Right cardiac atrium (tissue), 5 donors: ENCODE measurements around the gene APOL5. TPM values are rescaled to one million over a fixed set of nuclear protein-coding genes. Genes with fewer than 3 reads are reported as not detected.
A peak's percentile ranks its signal among the peaks of the same experiment; 100 is the strongest.

Source experiments
- ATAC-seq, 2 donors: fragments of 200-7000 bp; cut with Tn5 transposase; one replicate each; pipeline versions ENCODE4 v1.8.0 to v1.9.1; 2020; ENCODE audit warnings: moderate library complexity in 2 of 2, mild to moderate bottlenecking in 1 of 2
- DNase-seq, 3 donors: peaks; one replicate each; pipeline ENCODE4 v3.0.0-alpha.2; 2020
- H3K27ac ChIP-seq: one replicate; pipeline ENCODE4 v1.5.1; 2013; ENCODE audit warnings: mild to moderate bottlenecking, low read length, control low read depth, moderate library complexity
- H3K27me3 ChIP-seq: one replicate; pipeline ENCODE4 v1.6.1; 2013; ENCODE audit not compliant: control insufficient read depth, insufficient read depth
- H3K4me1 ChIP-seq: one replicate; pipeline ENCODE4 v1.6.1; 2013; ENCODE audit warnings: low read length; ENCODE audit not compliant: control insufficient read depth, insufficient read depth
- H3K4me3 ChIP-seq: one replicate; pipeline ENCODE4 v1.5.1; 2013; ENCODE audit warnings: low read length, control low read depth
- H3K9me3 ChIP-seq: one replicate; pipeline ENCODE4 v1.6.1; 2013; ENCODE audit warnings: low read length; ENCODE audit not compliant: control insufficient read depth
- WGBS: extraction: QIAGEN DNeasy Blood & Tissue Kit; methylation state at CpG from one replicate; pipeline ENCODE4 v1.1.7; 2013; 5-methylcytosine and 5-hydroxymethylcytosine counted together
- intact Hi-C, 4 donors: fragments of 100-400 bp; cut with DNase I; formaldehyde crosslinking; loops; one replicate each; pipeline versions ENCODE4 v1.11.0 to v1.14.0; 2022 to 2023
- polyA plus RNA-seq: library from polyadenylated mRNA; stranded (reverse); fragments of 200-250 nt; gene quantifications from one replicate; pipeline ENCODE4 v1.2.3, GENCODE V29; 2013
- total RNA-seq, 4 donors: library from RNA; stranded (reverse); fragmentation: NEBNext Ultra II Directional; extraction: Animal tissue kit (Norgen Biotek cat#: 25700); gene quantifications; one replicate each; pipeline ENCODE4 v1.2.1, GENCODE V29; 2021
- donor health status: healthy with polysubstance abuse.
- donor health status: DM: no; HTN: yes; CAD: no.
- donor health status: DM: no; HTN: no; CAD: no.
- donor health status: DM: no; HTN: yes; CAD: no; lungs with severe emphysema.
- donor health status: DM: yes; HTN: yes; CAD: no.

Gene APOL5
- total and polyA plus RNA-seq, 5 donors = 0.14 TPM; not detected in 4

- intact Hi-C loops = loop anchor here in 1 of 4 donors (10.0 kb wide), 1 partner anchor 76 kb away; no protein-coding TSS in a partner anchor
- no peak for ATAC-seq
- 77% methylated on average over 1 of the region's 1 CpG for WGBS
- H3K27ac ChIP-seq = no peak overlapping the region
- no peak for DNase-seq
- no peaks in the 10 kb centered on the region for H3K9me3 ChIP-seq
- peaks cover 2% of the 10 kb centered on the region for H3K4me1 ChIP-seq
- H3K4me3 ChIP-seq = no peak overlapping the region
- no peaks in the 10 kb centered on the region for H3K27me3 ChIP-seq
Observed at GRCh38 chr22:35758394-35758793, 40.7 kb downstream of the APOL5 start.

GRCh38 chr22:35761037-35761436 lies 43.4 kb downstream of the APOL5 start:
- Histone ChIP-seq H3K4me1 (peaks cover 2% of the 10 kb centered on the region), H3K4me3 (no peak overlapping the region), H3K27me3 (no peaks in the 10 kb centered on the region), H3K27ac (no peak overlapping the region), H3K9me3 (no peaks in the 10 kb centered on the region)
- ATAC-seq (peak; percentile 46 to 59), DNase-seq (no peak)
- WGBS = 99% methylated on average over 1 of the region's 1 CpG
- intact Hi-C loops = loop anchor here in 2 of 4 donors (10.0 kb wide), 1 partner anchor 154 kb away; no protein-coding TSS in a partner anchor

- H3K9me3 ChIP-seq = no peaks in the 10 kb centered on the region
- ATAC-seq (peak; percentile 63 to 68), DNase-seq (no peak)
- 61% methylated on average over 10 of the region's 10 CpGs for WGBS
- no peaks in the 10 kb centered on the region for H3K27me3 ChIP-seq
- intact Hi-C loops = loop anchor here in 2 of 4 donors (10.0 kb wide), 1 partner anchor 148 kb away; no protein-coding TSS in a partner anchor
- no peak overlapping the region for H3K4me3 ChIP-seq
- H3K27ac ChIP-seq = peak overlapping the region; percentile 48
- peaks cover 1% of the 10 kb centered on the region for H3K4me1 ChIP-seq
Observed at GRCh38 chr22:35766654-35767580, 49.2 kb downstream of the APOL5 start.

GRCh38 chr22:35769974-35770373 lies 52.3 kb downstream of the APOL5 start:
- intact Hi-C loops = loop anchor here in 2 of 4 donors (10.0 kb wide), 1 partner anchor 145 kb away; no protein-coding TSS in a partner anchor
- ATAC-seq = no peak

GRCh38 chr22:35775339-35775738 lies 57.7 kb downstream of the APOL5 start:
- WGBS = 84% methylated on average over 2 of the region's 2 CpGs
- Histone ChIP-seq H3K27ac (no peak overlapping the region), H3K9me3 (no peaks in the 10 kb centered on the region), H3K4me1 (no peaks in the 10 kb centered on the region), H3K4me3 (no peak overlapping the region), H3K27me3 (no peaks in the 10 kb centered on the region)
- intact Hi-C loops = no loop called here
- DNase-seq = no peak
- ATAC-seq = no peak

More at GRCh38 chr22:35769974-35770373, 52.3 kb downstream of the APOL5 start:
- DNase-seq = no peak
- H3K4me1 ChIP-seq = peaks cover 1% of the 10 kb centered on the region
- H3K27ac ChIP-seq = no peak overlapping the region
- H3K4me3 ChIP-seq = no peak overlapping the region
- H3K9me3 ChIP-seq = no peaks in the 10 kb centered on the region
- no peaks in the 10 kb centered on the region for H3K27me3 ChIP-seq

- H3K27ac ChIP-seq = no peak overlapping the region
- no peaks in the 10 kb centered on the region for H3K4me1 ChIP-seq
- no peak overlapping the region for H3K4me3 ChIP-seq
- WGBS = 78% methylated on average over 4 of the region's 4 CpGs
- no peaks in the 10 kb centered on the region for H3K9me3 ChIP-seq
- no peak for ATAC-seq
- H3K27me3 ChIP-seq = no peaks in the 10 kb centered on the region
- no peak for DNase-seq
- intact Hi-C loops = no loop called here
Observed at GRCh38 chr22:35777335-35777975, 59.8 kb downstream of the APOL5 start.

Other genes with a start within 250 kb of the APOL5 start
- gene RASD2, start 177.0 kb upstream of the APOL5 start, total RNA-seq = 1 to 10 TPM in 3 of 4 donors, under 1 TPM in 1; 0.78 to 3.2 (median 1.9) TPM
- gene RASD2, start 177.0 kb upstream of the APOL5 start, polyA plus RNA-seq = 2.1 TPM
- gene MB, start 100.5 kb upstream of the APOL5 start, total RNA-seq = over 10,000 TPM in 3 of 4 donors, 1,000 to 10,000 TPM in 1; 7,621 to 11,301 (median 10,496) TPM
- 14,884 TPM for gene MB, start 100.5 kb upstream of the APOL5 start, polyA plus RNA-seq
- 10 to 100 TPM in 2 of 4 donors, 1 to 10 TPM in 2; 6.8 to 13.3 (median 10.8) TPM for gene APOL6, start 69.4 kb upstream of the APOL5 start, total RNA-seq
- gene APOL6, start 69.4 kb upstream of the APOL5 start, polyA plus RNA-seq = 4.2 TPM